Ecto neural progenitor cell (in vitro differentiated cells): ENCODE data around the gene GCK.

Experiments
- DNase-seq: peaks from one replicate; pipeline ENCODE4 v3.0.0-alpha.2; 2018; ENCODE audit warnings: low spot score

Gene GCK

DNA sequence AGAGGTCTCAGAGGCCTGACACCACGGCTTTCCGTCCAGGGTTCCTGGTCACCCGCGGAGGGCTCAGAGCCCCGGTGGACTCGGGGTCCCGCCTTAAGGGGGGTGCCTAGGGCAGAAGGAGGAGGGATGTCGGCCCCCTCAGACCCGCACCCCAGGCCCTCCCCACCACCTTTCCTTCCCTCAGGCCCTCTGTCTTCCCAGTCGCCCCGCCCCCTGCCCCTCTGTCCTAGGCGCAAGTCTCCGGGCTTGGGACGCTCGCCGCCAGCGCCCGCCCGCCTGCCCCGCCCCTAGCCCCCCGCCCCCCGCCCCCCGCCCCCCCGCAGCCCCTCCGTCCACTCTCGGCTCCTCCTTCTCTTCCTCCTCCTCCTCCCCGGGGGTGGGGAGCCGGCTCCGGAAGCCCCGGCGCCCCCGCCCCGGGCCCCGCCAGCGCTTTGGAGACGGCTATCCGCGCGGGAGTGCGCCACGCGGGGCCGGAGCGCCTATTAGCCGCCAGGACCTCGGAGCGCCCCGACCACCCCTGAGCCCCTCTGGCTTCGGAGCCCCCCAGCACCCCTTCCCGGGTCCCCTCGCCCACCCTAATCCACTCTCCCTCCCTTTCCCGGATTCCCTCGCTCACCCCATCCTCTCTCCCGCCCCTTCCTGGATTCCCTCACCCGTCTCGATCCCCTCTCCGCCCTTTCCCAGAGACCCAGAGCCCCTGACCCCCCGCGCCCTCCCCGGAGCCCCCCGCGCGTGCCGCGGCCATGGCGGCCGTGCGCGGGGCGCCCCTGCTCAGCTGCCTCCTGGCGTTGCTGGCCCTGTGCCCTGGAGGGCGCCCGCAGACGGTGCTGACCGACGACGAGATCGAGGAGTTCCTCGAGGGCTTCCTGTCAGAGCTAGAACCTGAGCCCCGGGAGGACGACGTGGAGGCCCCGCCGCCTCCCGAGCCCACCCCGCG lies 85.0 kb downstream of the GCK start, which contains the start of gene AEBP1:
Gene AEBP1 (plus strand): TSS at position 423 of the 937 bp plus-strand sequence. CDS start 321 bp downstream, at position 744.
- DNase-seq: peak; percentile 77

DNA sequence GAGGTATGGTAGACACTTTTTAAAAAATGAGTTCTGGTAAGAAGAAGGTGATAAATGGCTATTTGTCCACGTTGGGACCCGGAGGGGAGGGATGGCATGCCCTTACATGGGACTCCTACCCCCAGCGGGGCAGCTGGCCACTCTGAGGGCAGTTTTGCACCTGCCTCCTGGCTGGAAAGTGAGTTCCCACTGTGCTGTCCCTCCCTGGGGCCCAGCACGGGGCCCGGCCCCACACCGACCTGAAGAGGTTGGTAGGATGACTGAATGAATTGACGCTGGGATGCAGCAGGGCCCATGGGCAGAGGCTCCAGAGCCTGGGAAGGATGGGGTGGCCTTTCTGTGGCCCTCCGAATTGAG lies 85.7 kb downstream of the GCK start:
- DNase-seq: no peak

DNA sequence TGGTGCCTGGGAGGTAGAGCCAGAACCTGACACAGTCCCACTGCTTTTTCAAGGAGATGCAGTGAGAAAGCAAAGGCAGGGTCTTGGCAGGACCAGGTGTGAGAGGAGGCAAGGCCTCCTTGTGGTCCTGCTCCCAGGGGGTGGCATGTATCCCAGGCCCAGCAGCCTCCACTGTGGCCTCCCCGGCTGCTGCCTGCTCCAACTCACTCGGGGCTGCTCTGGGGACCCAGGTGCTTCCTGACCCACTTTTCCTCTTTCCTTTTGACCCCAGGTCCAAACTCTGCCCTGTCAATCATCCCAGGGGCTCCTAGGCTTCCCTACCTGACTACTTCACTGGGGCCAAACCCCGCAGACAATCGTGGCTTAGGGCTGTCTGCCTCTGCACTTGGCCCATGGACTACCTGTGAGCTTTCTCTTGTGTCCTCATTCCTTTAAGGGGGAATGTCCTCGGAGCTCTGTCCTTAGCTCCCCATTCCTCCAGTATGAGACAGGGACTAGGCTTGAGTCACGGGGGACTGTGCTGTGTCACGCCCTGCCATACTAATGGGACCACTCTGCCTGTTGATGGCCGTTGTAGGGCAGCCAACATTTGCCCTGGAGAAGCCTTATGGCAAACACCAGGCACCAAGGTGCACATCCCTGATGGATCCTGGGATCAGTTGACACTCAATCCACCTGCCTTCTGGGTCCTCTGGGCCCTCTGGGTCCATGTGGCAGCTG lies 86.2 kb downstream of the GCK start:
- DNase-seq: no peak

DNA sequence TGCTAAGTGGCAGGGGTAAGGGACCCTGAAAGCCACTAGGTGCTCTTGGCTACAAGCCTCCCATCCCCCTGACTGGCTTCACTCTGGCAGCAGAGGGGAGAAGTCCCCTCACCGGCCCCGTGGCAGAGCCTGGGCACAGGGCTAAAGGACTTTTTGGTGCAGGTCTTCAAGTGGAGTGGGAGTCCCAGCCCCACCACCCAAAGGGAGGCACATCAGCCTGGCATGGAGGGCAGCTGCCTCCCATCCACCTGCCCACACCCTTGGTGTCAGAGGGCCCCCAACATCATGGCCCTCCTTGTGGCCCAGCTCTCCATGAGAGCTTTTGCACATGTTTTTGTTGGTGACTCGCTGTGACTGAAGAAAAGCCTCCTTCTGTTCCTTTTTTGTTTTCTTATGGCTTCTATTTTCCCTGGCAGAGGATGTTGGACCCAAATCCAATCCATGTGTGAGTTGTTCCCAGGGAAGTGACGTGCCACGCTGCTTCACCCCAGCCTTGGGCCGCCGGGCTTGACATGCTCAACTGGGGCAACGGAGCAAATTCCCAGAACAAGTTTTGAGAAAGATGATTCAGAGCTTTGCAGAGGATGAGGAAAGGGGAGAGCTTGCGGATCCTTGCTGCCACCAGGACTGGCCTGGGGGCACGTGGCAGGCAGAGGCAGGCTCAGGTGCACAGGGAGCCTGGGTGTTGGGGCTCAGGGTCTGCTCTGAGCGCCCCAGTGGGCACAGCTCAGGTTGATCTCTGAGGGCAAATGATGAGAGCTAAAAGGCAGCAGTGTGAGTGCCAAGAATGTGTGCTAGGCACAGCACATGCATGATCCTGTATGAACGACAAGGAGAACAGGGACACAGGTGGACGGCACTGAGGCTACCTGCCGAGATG lies 87.0 kb downstream of the GCK start:
- no peak for DNase-seq

DNA sequence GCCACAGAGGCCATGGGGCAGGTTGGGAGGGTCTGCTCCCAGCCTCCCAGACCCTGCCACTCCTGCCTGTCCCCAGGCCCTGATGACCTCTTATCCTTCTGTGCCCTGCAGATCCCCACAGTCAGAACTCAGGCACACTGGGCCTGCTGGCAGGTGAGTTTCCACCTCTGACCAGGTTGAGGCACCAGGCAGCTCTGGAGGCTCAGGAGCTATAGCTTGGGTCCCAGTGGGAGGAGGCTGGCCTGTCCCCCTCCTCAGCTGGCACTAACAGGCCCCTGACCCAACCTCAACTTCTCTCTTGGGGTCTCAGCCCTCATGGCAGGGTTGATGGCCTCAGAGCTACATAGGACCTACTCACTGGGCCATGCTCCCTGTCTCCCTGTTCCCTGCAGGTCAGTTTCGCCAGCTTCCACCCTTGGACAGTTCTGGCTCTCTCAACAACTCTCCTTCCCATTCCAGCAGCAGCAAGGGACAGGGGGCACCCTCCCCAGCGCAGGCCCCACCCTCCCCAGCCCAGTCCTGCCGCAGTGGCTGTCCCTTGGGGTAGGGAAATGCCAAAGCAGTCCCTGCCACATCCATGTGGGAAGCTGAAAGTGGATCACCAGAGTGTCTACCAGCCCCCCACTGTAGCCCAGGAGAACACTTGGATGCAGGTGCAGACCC lies 87.8 kb downstream of the GCK start:
- DNase-seq: no peak

DNA sequence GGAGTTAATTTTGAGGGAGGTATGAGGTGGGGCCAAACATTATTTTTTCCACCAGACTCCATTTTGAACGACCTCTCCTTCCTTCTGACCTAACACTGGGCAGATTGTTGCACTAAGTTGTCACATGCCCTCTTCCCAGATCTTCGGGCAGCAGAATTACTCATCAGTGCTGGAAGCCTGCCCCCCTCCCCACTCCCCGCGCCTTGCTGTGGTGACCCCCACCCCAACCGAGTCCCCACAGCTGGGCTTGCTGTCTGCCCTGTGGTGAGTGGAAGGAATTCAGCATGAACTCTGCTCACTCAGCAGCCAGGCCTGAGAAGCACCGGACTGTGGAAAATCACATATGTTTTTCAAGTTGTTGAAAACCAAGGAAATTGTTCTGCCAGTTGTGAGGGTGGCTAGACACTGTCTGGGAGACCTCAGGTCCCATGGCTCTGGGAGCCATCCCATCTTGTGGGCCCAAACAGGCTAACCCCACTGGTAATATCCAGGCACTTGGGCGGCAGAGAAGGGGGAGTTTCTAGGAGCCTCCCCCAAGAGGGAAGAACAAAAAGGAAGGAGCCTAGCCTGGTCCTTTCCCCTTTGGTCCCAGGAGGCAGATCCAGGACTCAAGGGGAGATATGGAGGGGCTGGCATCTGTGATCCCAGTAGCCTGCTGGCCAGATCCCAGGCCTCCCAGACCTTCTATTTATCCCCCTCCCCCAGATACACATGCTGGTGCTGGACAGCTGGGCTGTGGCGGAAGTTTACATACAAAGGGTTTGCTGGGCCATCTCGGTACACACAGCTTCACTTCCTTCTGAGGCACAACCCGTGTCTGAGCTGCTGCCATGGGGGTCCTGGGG lies 88.6 kb downstream of the GCK start:
- DNase-seq: no peak

DNA sequence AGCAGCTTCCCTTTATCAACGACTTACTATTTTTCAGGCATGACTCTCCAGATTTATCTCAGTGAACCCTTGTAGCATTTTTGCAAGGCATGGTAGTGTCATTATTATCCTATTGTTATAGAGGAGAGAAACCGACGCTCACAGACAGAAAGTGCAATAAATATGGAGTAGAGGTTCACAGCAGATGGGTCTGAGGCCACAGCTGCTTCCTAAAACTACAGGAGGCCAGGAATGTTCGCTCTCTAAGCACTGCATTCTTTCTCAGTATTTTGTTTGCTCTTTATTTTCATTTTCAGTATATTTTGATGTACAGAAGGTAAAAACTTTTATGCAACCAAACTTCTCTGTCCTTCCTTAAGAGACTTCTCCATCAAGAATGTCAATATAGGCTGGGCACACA lies 89.6 kb downstream of the GCK start:
- DNase-seq: no peak

DNA sequence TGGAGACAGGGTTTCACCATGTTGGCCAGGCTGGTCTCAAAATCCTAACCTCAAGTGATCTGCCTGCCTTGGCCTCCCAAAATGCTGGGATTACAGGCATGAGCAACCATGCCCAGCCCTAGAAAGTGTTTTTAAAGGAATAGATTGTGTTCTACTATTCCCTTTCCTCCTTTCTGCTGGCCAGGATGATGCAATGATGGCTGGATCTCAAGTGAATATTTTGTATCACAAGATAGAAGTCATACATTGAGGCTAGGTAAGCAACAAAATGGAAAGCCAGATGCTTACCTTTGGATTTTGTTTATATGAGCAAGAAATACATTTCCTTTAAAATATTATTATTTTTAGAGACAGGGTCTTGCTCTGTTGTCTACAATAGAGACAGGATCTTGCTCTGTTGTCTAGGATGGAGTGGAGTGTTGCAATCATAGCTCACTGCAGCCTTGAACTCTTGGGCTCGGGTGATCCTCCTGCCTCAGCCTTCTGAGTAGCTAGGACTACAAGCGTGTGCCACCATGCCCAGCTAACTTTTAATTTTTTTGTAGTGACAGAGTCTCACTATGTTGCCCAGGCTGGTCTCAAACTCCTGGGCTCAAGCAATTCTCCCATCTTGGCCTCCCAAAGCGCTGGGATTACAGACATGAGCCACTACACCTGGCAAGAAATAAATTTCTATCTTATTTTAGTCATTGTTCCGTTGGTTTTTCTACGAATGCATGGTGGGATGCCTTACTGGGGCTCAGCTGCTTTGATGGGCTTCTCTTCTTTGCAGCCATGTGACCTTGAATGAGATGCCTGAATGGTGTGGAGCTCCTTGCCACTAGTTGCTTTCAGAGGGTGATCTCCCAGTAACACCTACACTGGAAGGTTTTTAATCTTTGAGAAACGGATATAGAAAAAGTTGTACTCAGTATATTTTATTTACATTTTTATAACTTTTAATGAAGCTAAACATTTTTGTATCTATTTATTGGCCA lies 90.9 kb downstream of the GCK start:
- DNase-seq: no peak

DNA sequence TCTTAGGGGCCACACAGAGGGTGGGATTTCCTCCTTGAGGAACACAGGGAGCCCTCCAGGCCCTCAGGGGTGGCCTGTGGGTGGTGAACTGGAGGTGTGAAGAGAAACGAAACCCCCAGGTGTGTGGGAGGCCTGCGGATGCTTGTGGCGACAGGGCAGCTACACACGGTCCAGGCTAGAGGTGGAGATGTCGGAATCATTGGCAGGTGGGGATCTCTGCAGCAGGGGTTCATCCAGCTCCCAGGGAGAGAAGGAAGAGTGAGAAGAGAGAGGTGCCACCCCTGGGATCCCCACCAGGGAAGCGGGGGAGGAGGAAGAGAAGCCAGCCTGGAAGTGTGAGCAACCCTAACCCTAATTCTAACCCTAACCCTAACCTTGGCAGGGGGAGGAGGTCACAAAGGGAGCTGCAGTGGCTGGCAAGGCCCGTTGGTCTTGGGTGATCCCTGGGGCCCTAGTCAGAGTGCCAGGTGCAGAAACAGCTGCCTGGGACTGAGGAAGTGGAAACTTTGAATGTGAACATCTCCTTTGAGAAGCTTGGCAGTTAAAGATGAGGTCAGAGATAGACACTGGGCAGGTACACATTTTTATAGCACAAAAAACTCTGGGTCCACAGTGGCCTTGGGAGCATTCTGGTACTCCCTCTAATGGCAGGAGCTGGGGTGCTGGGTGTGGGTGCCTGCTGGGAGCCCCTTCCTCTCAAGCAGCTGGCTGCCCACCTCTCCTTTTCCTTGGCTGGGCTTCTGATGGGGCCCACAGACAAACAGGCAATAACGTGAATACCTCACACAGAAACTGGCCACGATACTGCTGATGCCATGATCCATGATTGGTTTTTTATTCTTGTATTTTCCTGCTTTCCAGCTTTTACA lies 91.9 kb downstream of the GCK start:
- DNase-seq: no peak

DNA sequence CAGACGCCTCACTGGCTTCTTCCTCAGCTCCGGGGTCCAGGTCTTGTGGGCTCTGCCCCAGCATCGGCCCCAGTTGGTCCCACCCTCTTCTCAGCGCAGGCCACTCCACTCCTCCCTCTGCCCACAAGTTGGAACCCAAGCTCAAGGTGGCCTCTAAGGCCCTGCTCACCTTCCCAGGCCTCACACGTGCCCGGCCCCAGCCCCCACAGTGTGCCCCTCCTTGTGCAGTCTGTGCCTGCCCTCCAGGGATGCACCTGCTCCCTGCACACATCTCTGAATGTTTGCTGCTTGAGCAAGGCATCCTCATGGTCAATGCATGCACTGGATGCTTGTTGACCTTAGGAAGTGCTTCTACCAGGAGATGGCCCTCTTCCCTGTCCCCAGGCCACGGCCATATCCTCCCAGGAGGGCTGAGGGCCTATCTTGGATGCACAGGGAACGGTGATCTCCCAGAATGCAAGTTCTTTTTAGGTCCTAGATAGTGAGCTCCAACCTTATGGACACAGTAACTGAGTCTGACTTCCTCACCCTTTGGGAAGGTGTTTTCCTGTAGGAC lies 92.8 kb downstream of the GCK start:
- DNase-seq: no peak

DNA sequence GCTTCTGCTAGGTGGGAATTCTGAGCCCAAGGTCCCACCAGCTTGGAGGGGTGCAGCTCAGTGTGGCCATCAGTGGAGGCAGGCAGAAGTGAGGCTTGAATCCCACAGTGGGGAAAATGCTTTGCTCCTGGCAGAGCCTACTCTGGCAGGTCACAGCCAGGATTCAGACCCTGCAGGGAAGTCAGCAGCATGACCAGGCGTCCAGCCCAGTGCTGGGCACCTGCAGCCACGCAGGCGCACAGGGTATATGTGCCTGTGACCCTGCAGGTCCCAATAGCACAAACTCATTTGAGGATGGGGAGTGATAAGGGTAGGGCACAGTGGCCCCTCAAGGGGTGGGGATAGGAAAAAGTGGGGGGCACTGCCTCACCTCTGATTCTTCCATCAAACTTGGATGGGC lies 93.5 kb downstream of the GCK start:
- no peak for DNase-seq

DNA sequence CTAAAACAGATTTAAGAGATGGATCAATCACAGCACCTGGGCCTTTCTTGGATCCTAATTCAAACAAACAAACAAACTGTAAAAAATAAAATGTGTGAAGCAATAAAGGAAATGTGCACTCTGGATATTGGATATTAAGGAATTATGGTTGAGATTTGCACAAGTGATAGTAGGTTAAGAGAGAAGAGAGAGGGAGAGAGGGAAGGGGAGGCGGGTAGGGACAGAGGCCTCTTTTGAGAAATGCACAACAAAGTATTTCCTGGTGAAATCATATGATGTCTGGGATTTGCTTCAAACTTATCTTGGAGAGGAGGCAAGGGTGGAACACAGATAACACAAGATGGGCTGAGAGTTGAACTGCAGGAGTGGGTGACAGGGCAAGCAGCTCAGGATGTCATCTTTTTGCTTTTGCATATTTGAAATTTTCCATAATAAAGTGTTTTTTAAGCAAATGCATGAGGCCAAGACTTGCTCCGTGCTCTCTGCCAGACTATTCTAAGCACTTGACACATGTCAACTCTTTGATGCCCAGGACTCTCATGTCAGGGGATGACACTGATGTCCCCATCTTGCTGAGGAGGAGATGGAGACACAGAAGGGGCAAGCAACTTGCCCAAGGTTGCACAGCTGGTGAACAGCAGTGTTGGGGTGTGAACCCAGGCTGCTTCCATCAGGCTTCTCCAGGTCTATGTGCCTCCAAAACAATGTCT lies 94.2 kb downstream of the GCK start:
- no peak for DNase-seq

DNA sequence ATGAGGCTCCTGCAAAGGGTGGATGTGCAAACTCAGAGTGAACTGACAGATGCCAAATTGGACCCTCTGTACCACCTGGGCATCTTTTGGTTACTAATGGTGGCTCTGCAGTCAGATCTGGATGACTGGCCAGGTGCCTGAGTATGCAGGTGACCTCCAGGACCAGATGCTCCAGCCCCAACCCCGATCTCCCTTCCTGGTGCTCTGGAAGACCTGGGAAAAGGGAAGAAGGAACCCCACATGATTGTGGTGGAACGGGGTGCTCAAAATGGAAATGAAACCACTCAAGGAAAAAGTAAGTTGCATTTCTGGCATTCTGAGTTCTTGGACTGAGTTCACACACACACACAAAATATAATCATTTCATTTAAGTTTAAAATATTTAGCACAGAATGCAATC lies 94.9 kb downstream of the GCK start:
- DNase-seq: no peak
